K562 (cell line): ENCODE results near the gene SELENOK. TPM values are rescaled to one million over a fixed set of nuclear protein-coding genes. Genes with fewer than 3 reads are reported as not detected.

Experiments
- ATAC-seq: fragments of 200-7000 bp; cut with Tn5 transposase; 3 replicates; pipeline ENCODE4 v1.9.1; 2020; ENCODE audit warnings: moderate library complexity
- BruUV-seq: library from RNA; stranded (reverse); fragments of 400-500 nt; replicated peaks from 2 replicates; lab custom pipeline; 2021; lab: Mats Ljungman, UMichigan
- CTCF ChIA-PET: fragments of 300-600 bp; formaldehyde crosslinking; extraction: SDS; loops from one replicate; lab custom pipeline; 2021; ENCODE audit warnings: low intra/inter-chr PET ratio; lab: Yijun Ruan, JAX
- POLR2A ChIA-PET: fragments of 300-600, 350-650 bp; sonication (Branson Sonifier 250); formaldehyde crosslinking; extraction: SDS; loops from one replicate; lab custom pipeline; 2021; ENCODE audit warnings: antibody characterized with exemption, inconsistent platforms; lab: Yijun Ruan, JAX
- DNase-seq, 4 experiments: peaks; one replicate each; pipeline versions ENCODE4 v3.0.0 to v3.0.0-alpha.2; 2011 to 2018; ENCODE audit warnings: low spot score in 3 of 4, mixed read lengths in 3 of 4; ENCODE audit errors: extremely low read depth in 1 of 4
- FAIRE-seq: peaks from 2 replicates; lab custom pipeline; 2011; peaks lifted over from hg19 to GRCh38; lab: Jason Lieb, UNC
- H2AFZ ChIP-seq: 2 replicates; pipeline ENCODE4 v1.6.0; 2011; ENCODE audit warnings: low read depth, low read length, control low read depth, inconsistent platforms
- H3K27ac ChIP-seq: fragments of 200-600 bp; 3 replicates; pipeline ENCODE4 v1.8.0; 2011; ENCODE audit warnings: low read depth, mild to moderate bottlenecking, control low read depth, inconsistent platforms, low read length, moderate library complexity, mixed read lengths; ENCODE audit errors: extremely low read depth
- H3K27me3 ChIP-seq, 2 experiments: fragments of 300-600 bp in 1 of 2; 2 replicates in 1 of 2; 3 replicates in 1 of 2; pipeline versions ENCODE4 v1.6.0 to v1.8.0; 2011; ENCODE audit warnings: inconsistent platforms in 2 of 2, low read length in 2 of 2, mild to moderate bottlenecking in 1 of 2, mixed read lengths in 1 of 2, moderate library complexity in 1 of 2; ENCODE audit not compliant: control insufficient read depth in 2 of 2, insufficient read depth in 2 of 2
- H3K36me3 ChIP-seq: fragments of 300-600 bp; 3 replicates; pipeline ENCODE4 v1.8.0; 2011; ENCODE audit warnings: mild to moderate bottlenecking, low read length, inconsistent platforms; ENCODE audit not compliant: control insufficient read depth, insufficient read depth
- H3K4me1 ChIP-seq, 2 experiments: fragments of 200-600 bp in 1 of 2; replicated peaks in 1 of 2; 2 replicates in 1 of 2; 3 replicates in 1 of 2; pipeline versions ENCODE4 v1.5.1 to v1.8.0; 2011; ENCODE audit warnings: inconsistent platforms in 2 of 2, low read length in 2 of 2, mild to moderate bottlenecking in 1 of 2, mixed read lengths in 1 of 2, moderate library complexity in 1 of 2; ENCODE audit not compliant: control insufficient read depth in 2 of 2, insufficient read depth in 2 of 2
- H3K4me2 ChIP-seq: 2 replicates; pipeline ENCODE4 v1.6.1; 2011; ENCODE audit warnings: low read length, control low read depth, inconsistent platforms, mixed read lengths; ENCODE audit not compliant: insufficient read depth
- H3K4me3 ChIP-seq: fragments of 200-600 bp; sonication (generic), shearing (Covaris generic); 2 replicates; pipeline ENCODE4 v1.5.1; 2016; ENCODE audit warnings: control low read depth, inconsistent platforms
- H3K79me2 ChIP-seq: fragments of 200-600 bp; 3 replicates; pipeline ENCODE4 v1.8.0; 2011; ENCODE audit warnings: low read length, inconsistent platforms; ENCODE audit not compliant: control insufficient read depth, insufficient read depth
- H3K9ac ChIP-seq, 2 experiments: 2 replicates each; pipeline versions ENCODE4 v1.6.0 to v1.6.1; 2011; ENCODE audit warnings: low read depth in 2 of 2, low read length in 2 of 2, control low read depth in 1 of 2, inconsistent platforms in 1 of 2, mild to moderate bottlenecking in 1 of 2, mixed read lengths in 1 of 2; ENCODE audit not compliant: insufficient read depth in 1 of 2
- H3K9me1 ChIP-seq: one replicate; pipeline ENCODE4 v1.6.0; 2011; ENCODE audit warnings: inconsistent platforms, mild to moderate bottlenecking, low read length, moderate library complexity; ENCODE audit not compliant: control insufficient read depth, insufficient read depth
- H3K9me3 ChIP-seq: replicated peaks from 2 replicates; pipeline ENCODE4 v1.5.1; 2011; ENCODE audit warnings: low read depth, low read length, inconsistent platforms; ENCODE audit not compliant: control insufficient read depth, insufficient read depth
- H4K20me1 ChIP-seq: replicated peaks from 2 replicates; pipeline ENCODE4 v1.6.1; 2011; ENCODE audit warnings: low read length, inconsistent platforms, mixed read lengths; ENCODE audit not compliant: control insufficient read depth, insufficient read depth
- NCOA2 ChIP-seq, 2 experiments: fragments of 450-650 bp; IDR thresholded peaks; 2 replicates each; pipeline ENCODE4 v1.6.1; 2018; ENCODE audit warnings: mild to moderate bottlenecking in 2 of 2, moderate library complexity in 1 of 2; ENCODE audit not compliant: partially characterized antibody in 2 of 2
- POLR2A ChIP-seq: fragments of 450-650 bp; conservative IDR thresholded peaks from 2 replicates; pipeline ENCODE4 v1.6.1; 2016
- XRCC5 ChIP-seq: fragments of 200-400 bp; formaldehyde crosslinking; IDR thresholded peaks from 2 replicates; pipeline ENCODE4 v1.6.1; 2017; ENCODE audit warnings: low read depth, mild to moderate bottlenecking, low read length
- ZNF282 ChIP-seq: sonication (generic); formaldehyde crosslinking; IDR thresholded peaks from 2 replicates; pipeline ENCODE4 v1.8.1; 2023; ENCODE audit warnings: missing genetic modification reagents
- WGBS: fragments of 100-300 bp; shearing (Covaris generic); methylation state at CpG from one replicate; pipeline ENCODE4 v1.1.6; 2016; ENCODE audit warnings: low coverage, mixed read lengths; ENCODE audit not compliant: insufficient coverage; ENCODE audit errors: missing lambda C conversion rate; 5-methylcytosine and 5-hydroxymethylcytosine counted together
- in situ Hi-C: fragments of 300-500 bp; cut with MboI; formaldehyde crosslinking; loops from 4 replicates; pipeline ENCODE4 v1.15.0; 2018; ENCODE audit warnings: inconsistent platforms, mixed read lengths
- intact Hi-C: fragments of 100-400 bp; cut with micrococcal nuclease; formaldehyde crosslinking; loops from 2 replicates; pipeline ENCODE4 v1.14.2; 2022
- polyA plus RNA-seq, 8 experiments: library from polyadenylated mRNA; depleted of rRNA in 4 of 8; stranded (reverse) in 5 of 8; unstranded in 3 of 8; fragments of >200 nt; fragmentation: Nextera tagmentation in 2 of 8; fragmentation: Illumina TruSeq in 1 of 8; extraction: Ambion mirVana in 2 of 8; extraction: Trizol in 1 of 8; gene quantifications; 2 replicates each; pipeline versions ENCODE4 v1.2.1 to v1.2.3, GENCODE V29; 2011 to 2014; ENCODE audit warnings: inconsistent platforms in 1 of 8, missing spikeins in 1 of 8
- total RNA-seq, 7 experiments: library from RNA; depleted of rRNA in 6 of 7; stranded (reverse); fragments of >200 nt in 6 of 7; fragmentation: Illumina TruSeq in 2 of 7; extraction: Trizol in 2 of 7; gene quantifications; 2 replicates each; pipeline versions ENCODE4 v1.2.1 to v1.2.3, GENCODE V29; 2011 to 2021; ENCODE audit warnings: low replicate concordance in 1 of 7

SELENOK gene
- total and polyA plus RNA-seq, 9 of the 15 experiments (the other 6 are each of a cell fraction or from before 2014, with no cell fraction given), result 18.3 to 164 (median 34.8) TPM

GRCh38 chr3:53865732-53866499 is 25.7 kb downstream of the SELENOK start (continued):
- TF ChIP-seq XRCC5, result no peak
- TF ChIP-seq, all 486 proteins: peak for 0

GRCh38 chr3:53863145-53863544 is 28.5 kb downstream of the SELENOK start:
- CTCF ChIA-PET, result no interaction called here
- no peak for TF ChIP-seq NCOA2 (IDR thresholded peaks at IDR 0.05; ENCODE audit: partially characterized antibody in 2 of 2)
- TF ChIP-seq POLR2A, result no peak
- no peak for TF ChIP-seq ZNF282 (CRISPR knock-in tag)

More at GRCh38 chr3:53863145-53863544, 28.5 kb downstream of the SELENOK start:
- Histone ChIP-seq H3K4me3 (no peak overlapping the region), H3K27ac (no peak overlapping the region), H3K79me2 (no peaks in the 10 kb centered on the region), H3K9me3 (no peaks in the 10 kb centered on the region), H3K9me1 (no peaks in the 10 kb centered on the region), H3K4me1 (no peaks in the 10 kb centered on the region), H2AFZ (no peak overlapping the region), H3K36me3 (peaks cover 26% of the 10 kb centered on the region; the same call in 1 of the 3 replicates), H3K9ac (no peak overlapping the region), H3K4me2 (no peak overlapping the region), H3K27me3 (no peaks in the 10 kb centered on the region), H4K20me1 (no peaks in the 10 kb centered on the region)
- POLR2A ChIA-PET, result no interaction called here
- no TSS peak for BruUV-seq
- no peak for FAIRE-seq
- DNase-seq, result no peak
- intact Hi-C loops (no loop called here), in situ Hi-C loops (no loop called here)
- ATAC-seq, result no peak
- no CpG with 5 or more reads among the region's 1 CpG for WGBS
